ENCODE results near the gene MLYCD.

The MLYCD gene

DNA sequence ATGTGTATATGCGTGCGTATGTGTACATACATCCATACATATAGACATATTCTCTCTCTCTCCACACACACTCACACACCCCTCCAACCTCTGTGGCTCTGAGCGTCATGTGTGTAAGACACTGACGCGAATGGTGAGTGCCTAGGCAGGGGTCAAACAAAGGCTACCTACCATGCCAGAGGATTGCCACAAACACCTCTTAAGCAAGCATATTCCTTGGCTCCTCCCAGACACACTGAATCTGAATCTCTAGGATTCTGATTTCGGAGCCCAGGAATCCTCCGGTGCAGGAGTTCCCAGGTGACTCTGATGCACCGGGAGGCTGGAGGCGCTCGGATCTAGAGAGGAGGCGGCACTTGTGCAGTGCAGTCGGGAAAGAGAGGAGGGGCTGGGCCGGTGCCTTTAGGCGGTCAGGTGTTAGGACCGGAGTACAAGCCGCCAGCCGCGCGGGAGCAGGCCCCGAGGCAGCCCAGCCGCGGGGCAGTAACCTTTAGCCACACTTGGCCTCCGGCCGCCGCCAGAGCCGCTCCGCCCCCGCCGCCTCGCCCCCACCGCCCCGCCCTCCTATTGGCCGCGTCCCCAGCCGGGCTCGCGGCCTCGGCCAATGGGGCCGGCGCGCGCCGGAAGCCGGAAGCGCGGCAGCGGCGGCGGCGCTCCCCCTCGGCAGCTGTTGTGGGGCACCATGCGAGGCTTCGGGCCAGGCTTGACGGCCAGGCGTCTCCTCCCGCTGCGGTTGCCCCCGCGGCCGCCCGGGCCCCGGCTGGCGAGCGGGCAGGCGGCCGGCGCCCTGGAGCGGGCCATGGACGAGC, at the start of gene MLYCD:
MLYCD (plus strand) TSS at position 653 of the 809 bp plus-strand sequence; CDS start at position 683, 30 bp downstream.
- peak; percentile 93 for DNase-seq (ENCODE audit: low spot score)

DNA sequence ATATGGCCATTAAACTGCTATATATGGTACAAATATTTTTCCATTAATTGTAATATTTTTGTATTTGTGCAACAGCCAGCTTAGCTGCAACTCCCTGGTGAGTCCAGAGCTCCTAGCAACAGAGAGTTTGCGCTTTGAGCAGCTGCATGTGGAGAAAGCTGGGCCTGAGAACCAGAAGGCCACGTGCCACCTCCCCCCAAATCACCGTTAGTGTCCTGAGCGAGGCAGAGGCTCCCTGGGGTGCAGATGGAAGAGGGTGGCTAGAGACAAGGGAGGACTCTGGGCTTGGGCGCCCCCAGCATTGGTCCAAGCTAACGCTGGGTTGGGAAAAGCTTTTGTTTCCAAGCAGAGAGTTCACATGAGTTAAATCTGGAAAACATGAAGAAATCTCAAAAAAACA, 49.5 kb upstream of the MLYCD start:
- DNase-seq (ENCODE audit: low spot score), result no peak

DNA sequence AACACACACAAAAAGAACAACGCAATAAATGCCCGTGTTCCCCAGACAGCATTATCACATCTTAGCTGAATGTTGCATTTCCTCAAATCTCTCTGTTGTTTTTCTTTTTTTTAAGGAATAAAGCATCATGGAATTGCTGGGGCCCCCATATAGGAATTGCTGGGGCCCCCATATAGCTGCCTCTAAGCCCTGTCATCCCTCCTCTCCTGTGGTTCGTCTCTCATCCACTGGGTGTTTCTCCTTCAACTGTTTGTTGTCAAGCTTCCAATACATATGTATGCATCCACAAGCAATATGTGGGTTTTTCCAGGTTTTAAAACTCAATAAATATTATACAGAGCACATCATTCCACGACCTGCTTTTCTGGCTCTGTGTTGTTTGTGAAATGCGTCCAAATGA, 48.0 kb upstream of the MLYCD start:
- DNase-seq (ENCODE audit: low spot score), result no peak

DNA sequence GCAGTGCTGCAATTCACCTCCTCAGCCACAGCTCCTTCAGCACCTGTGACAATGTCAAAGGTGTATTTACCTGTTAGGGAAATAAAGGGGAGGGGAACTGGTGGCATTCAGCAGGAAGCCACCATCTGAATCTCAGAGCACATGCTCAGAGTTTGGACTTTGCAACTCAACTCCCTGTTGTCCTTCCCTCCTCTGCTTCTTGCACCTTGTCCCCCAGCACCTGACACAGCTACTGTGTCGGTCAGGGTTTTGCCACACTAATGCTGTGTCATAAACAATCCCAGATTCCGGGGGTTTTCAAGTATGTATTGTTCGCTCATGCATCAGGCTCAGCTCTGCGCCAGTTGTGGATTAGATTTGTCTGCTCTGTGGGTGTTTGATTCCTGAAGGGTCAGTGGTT, 47.4 kb upstream of the MLYCD start:
- no peak for DNase-seq (ENCODE audit: low spot score)

DNA sequence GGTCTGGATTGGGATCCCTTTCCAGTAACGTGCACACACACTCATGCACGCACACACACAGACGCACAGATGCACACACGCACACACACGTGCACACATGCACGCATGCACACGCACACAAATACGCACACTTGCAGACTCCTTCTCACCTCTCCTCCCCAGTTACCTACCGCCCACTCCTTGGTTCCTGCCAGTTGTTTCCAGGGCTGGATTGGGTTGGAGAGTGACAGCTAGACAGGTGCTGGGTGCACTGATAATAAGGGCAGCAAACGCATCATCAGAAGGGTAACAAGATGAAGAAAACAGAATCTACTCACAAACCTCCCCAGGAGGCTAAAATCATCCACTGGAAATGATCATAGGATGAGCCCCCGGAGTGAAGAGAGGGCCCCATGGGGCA, 46.1 kb upstream of the MLYCD start:
- no peak for DNase-seq (ENCODE audit: low spot score)

DNA sequence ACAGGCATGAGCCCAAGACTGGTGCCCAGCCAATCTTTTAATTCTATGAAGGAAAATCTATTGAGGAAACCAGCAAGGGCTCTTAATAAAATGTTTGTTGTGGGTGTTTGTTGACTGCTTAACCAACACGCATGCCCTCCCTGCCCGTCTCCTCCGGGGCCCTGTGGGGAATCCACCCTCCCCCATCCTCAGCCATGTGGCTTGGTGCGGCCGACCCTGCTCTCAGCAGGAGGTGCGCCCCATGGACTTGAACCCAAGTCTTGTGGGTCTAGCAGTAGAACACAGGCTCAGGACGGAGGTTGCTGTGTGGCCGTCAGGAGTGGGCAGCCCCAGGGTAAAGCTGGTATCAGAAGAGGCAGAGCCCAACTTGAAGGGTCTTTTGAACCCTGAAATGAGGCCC, 45.1 kb upstream of the MLYCD start:
- no peak for DNase-seq (ENCODE audit: low spot score)

DNA sequence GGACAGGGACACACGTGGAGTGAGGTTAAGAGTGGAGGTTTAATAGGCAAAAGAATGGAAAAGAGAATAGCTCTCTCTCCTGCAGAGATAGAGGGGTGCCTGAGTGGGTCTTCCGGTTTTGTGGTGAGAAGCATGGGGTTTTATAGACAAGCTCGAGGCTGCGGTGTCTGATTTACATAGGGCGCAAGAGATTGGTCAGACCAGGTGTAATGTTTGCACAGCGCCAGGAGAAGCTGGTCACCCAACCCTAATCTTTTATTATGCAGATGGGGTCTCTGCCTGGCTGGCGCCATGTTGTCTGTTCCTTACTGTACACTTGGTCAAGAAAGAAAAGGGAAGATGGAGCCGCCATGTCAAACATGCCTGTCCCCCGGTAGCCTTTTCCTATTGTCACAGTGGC, 44.5 kb upstream of the MLYCD start:
- no peak for DNase-seq (ENCODE audit: low spot score)

DNA sequence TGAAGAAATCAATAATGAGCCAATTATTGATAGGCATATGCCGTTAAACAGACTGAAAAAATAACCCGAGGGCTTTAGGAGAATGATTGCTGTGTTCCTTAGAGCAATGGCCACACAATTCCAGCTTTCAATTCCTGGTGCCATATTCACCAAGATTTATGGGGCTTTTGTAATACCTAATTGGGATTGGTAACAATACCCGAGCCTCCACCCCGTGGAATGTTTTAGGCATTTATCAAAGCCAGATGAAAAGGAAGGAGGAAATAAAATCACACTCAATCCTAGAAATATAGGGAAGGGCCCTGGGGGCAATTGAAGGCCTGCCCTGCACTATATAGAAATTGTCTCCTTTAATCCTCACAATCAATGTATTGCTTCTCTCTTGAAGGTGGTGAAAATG, 42.1 kb upstream of the MLYCD start:
- no peak for DNase-seq (ENCODE audit: low spot score)

DNA sequence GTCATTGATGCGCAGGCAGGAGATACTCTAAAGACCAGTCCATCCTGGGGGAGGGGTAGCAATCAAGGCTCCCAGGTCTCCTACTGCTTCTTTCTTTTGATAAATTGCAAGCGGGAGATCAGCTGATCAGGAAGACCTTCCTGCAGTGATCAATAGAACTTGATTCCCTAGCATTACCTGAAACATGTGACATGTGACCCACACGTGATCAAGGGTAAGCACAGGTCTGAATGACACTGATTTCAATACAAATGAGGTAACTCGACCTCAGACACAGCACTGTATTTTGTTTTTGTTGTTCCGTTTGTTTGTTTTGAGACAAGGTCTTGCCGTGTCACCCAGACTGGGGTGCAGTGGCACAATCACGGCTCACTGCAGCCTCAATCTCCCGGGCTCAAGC, 39.6 kb upstream of the MLYCD start:
- no peak for DNase-seq (ENCODE audit: low spot score)

DNA sequence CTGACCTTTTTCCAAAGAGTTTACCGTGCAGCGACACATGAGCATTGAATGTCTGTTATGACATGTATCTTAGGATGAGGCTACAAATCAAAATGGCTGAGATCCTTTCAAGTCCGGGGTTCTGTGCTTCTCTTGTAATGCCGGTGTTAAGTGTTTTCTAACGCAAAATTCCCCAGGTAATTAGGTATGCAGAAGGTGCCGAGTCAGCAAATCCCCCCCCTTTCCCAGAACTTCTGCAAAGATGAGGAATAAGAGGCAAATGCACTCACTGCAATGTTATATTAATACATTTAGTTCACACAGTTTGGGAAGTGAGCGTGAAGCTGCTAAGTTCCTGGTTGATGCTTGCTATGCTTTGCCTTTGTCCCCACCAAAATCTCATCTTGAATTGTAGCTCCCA, 36.3 kb upstream of the MLYCD start:
- DNase-seq (ENCODE audit: low spot score), result no peak

DNA sequence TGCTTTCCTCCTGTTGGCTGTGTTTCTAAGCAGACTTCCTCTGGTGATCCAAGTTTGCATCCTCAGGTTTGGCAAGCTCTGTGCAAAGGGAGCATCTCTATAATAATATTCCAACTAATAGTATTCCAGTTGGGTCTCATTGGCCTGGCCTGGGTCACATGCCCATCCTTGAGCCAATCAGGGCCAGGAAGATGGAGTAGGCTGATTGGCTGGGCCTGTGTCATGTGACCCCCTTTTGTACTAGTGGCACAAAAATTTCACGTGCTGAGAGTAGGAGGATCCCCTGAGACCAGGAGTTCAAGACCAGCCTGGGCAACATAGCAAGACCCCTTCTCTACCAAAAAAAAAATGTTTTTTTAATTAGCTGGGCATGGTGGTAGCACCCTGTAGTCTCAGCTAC, 35.2 kb upstream of the MLYCD start:
- no peak for DNase-seq (ENCODE audit: low spot score)

DNA sequence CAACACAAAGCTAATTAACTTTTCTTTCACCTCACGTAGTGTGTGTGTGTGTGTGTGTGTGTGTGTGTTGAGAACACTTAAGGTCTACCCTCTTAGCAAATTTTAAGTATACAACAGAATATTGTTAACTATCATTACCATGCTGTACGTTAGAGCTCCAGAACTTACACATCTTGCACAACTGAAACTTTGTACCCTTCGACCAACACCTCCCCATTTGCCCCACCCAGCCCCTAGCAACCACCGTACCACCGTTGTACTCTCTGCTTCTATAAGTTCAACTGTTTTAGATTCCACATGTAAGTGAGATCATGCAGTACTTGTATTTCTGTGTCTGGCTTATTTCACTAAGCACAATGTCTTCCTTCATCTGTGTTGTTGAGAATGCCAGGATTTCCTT, 28.1 kb upstream of the MLYCD start:
- no peak for DNase-seq (ENCODE audit: low spot score)

DNA sequence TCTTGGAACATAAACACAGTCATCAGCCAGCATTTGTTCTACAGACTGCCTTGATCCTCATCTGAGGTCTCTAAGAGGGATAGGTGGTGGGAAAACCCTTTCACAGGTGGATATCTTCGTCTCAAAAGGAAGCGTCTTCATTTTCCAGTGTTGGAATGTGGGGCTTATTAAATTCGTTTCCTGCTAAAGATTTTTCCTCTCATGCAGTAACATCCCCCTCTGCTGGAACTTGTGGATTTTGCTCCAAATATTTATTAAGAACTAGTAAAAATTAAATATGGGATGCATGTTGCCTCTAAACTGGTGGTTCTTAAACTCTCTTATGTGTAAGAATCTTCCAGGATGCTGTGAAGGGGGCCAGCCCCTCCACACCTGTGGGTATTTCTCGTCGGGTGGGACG, 20.1 kb upstream of the MLYCD start:
- peak; percentile 38 for DNase-seq (ENCODE audit: low spot score)

DNA sequence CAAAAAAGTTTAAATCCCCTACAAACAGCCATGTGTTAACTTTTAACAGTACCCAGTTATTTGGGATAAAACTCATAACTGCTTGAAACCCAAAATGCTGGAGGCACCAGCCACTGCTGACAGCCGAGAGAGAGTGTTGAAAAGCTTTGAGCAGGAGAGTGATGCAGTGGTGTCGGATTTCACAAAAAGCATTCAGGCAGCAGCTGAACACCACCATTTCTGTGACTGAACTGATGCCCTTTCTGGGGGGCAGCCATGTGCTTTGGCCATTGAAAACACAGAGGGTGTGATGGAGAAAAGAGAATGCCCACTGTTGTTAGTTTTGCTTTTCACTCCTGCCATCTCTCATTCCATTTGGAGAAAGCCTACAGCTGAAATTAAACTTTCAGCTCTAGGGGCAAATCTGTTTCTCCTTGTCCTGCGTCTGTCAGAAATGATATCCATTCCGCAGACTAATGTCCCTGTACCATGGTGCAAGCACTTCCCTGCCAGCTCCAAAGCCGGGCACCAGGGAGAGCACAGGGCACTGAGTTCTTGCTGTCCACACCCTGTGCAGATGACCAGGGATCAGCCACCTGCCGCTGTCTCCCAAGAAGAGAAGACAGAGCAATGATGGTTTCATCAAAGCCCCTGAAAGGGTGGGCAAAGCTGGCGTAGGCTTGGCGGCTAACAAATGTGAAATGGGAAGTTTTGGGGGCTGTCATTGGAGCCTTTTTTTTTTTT, 16.6 kb upstream of the MLYCD start:
- no peak for DNase-seq (ENCODE audit: low spot score)

DNA sequence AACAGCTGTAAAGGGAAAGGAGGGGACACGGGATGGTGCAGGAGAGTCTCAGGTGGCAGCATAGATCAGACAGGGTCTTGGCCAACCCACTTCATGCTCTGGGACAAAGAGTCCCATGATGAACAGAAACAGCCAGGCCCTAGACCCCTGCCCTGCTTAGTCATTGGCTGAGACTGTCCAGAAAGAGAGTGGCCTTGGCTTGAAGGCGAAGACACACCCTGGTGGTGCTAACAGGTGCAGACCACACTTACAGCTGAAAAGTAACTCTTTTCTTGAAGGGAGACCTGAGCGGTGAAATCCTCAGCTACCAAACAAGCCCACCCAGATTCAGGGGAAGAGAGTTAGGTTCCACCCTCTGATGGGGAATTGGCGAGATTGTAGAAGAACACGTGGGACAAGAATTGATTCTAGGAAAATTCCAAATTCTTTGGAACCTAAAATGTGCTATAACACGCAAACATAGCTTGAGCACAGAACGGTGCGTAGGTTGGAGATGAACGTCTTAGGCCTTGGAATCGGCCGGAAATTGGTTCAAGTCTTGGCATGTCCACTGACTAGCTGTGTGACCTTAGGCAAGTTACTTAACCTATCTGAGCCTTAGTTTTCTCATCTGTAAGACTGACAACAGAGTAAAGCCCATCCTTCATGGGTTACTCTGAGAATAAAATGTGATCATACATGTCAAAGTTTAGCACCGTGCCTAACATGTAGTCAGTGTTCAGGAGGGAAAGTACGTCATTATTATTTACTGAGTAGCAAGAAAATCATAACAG, 12.5 kb upstream of the MLYCD start:
- no peak for DNase-seq (ENCODE audit: low spot score)

DNA sequence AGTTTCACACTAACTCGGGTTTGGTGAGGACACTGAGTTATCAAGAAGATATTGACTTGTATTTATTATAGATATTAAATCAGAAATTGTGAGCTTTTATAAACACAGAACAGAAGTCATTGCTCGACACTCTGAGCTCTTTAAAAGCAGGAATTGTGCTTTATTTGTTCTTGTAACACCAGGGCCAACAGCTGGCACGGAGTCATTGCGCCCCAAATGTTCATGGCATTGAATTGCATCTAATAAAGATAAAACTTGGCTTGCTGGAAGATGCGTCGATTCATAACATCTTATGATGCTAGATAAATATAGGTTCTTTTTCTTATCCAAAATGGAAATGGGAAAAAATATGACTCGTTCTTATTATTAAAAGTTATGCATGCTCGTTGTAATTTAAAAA, 11.8 kb upstream of the MLYCD start:
- DNase-seq (ENCODE audit: low spot score), result no peak

DNA sequence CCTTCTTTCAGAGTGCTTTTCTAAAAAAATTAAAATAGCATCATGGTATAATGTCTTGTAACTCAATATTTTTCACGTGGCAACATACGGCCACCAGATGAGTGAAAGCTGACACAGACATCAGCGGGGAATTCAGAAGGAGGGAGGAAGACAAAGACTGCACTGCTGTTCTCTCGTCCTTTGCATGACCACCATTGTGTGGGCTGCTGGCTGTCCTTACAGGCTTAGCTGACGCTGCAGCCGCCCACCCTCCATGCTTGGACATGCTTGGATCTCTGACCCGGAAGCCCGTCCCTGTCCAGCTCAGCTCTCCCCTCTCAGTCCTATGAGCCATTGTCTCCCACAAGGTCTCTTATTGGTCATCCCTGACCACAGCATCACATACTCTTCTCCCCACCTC, 11.4 kb upstream of the MLYCD start:
- DNase-seq (ENCODE audit: low spot score), result no peak

DNA sequence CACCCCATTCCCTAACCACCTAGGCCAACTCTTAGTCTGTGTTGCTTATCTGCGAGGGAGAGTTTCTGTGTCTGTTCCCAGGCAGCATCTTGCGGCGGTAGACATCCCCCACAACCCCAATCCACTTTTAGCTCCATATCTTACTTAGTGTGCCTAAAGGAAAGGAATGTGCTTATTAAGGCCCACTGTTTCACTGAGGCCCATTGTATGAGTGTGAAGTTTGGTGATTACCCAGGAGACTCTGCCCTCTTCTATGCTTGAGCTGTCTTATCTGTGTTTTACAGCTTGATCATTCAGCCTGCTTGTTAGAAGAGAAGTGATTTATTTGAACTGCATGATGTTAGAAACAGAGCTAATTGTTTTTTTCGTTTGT, 10.3 kb upstream of the MLYCD start:
- DNase-seq (ENCODE audit: low spot score), result no peak

DNA sequence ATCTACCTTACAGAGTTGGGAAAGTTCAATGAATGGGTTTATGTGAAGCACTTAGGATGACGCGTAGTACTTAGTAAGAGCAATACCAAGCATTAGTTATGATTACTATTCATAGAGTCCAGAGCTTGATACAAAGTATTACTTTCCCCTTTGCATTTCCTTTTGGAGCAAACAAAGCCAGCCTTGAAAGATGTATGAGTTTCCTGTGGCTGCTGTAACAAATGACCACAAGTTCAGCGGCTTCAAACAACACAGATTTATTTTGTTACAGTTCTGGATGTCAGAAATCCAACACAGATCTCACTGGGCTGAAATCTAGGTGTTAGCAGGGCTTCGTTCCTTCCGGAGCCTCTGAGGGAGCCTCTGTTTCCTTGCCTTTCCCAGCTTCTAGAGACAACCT, 8.6 kb upstream of the MLYCD start:
- DNase-seq (ENCODE audit: low spot score), result no peak

DNA sequence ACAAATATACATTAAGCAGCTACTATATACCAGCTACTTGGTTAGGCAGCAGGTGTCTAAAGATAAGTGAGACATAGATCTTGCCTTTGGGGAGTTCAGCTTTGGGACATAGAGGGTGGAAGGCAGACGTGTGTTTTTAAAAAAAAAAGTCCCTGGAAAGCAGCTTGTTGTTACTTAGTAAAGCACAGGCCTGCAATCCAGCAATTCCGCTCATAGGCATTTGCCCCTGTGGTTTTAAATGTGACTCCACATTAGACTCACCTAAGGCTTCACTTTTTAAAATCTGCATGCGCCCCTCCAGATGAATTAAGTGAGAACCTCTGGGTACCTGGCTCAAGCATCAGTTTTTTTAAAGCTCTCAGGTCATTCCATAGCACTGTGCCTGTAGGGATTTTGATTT, 7.2 kb upstream of the MLYCD start:
- DNase-seq (ENCODE audit: low spot score), result no peak

DNA sequence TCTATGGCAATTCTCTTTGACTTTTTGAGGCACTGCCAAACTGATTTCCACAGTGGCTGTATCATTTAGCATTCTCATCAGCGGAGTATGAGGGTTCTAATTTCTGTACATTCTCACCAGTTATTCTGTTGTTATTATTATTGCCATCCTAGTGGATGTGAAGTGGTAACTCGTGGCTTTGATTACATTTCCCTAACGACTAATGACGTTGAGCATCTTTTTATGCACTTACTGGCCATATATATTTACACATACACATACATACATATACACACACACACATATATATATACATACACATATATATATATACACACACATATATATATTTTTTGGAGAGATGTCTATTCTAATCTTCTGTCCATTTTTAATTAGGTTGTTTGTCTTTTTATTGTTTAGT, 3.7 kb upstream of the MLYCD start:
- DNase-seq (ENCODE audit: low spot score), result no peak

DNA sequence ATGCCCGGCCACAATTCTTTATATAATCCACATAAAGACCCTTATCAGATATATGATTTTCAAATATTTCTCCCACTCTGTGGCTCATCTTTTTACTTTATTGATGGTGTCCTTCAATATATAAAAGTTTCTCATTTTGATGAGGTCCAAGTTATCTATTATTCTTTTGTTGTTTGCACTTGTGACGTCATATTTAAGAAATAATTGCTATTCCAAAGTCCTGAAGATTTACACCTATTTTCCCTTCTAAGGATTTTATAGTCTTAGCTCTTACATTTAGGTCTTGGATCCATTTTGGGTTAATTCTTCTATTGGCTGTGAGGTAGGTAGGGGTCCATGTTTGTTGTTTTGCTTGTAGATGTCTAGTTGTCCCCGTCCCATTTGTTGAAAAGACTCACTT, 3.0 kb upstream of the MLYCD start:
- no peak for DNase-seq (ENCODE audit: low spot score)

DNA sequence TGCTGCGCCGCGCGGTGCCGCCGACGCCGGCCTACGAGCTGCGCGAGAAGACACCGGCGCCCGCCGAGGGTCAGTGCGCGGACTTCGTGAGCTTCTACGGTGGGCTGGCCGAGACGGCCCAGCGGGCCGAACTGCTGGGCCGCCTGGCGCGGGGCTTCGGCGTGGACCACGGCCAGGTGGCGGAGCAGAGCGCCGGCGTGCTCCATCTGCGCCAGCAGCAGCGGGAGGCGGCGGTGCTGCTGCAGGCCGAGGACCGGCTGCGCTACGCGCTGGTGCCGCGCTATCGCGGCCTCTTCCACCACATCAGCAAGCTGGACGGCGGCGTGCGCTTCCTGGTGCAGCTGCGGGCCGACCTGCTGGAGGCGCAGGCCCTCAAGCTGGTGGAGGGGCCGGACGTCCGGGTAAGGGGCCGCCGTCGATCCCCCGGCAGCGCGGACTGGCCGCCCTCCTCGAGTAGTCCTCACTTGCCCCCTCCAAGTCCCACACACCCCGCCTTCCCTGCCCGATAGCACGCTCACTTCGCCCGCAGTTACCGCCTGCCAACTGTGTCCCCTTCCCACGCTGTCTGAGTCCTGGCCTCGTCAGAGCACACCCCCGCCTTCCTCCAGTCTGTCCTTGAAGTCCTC, 470 bp downstream of the MLYCD start:
- peak; percentile 61 for DNase-seq (ENCODE audit: low spot score)
